Measurements from ENCODE around the gene PNPLA7. TPM values are rescaled to one million over a fixed set of nuclear protein-coding genes. Genes with fewer than 3 reads are reported as not detected.

PNPLA7 gene
- total RNA-seq: 0.19 and 1.4 TPM in 2 replicates

GRCh38 chr9:137550231-137550621 lies at the start of gene PNPLA7:
TSS of gene PNPLA7 (minus strand) at chr9:137550402. CDS start at chr9:137550197, 205 bp downstream.

DNA sequence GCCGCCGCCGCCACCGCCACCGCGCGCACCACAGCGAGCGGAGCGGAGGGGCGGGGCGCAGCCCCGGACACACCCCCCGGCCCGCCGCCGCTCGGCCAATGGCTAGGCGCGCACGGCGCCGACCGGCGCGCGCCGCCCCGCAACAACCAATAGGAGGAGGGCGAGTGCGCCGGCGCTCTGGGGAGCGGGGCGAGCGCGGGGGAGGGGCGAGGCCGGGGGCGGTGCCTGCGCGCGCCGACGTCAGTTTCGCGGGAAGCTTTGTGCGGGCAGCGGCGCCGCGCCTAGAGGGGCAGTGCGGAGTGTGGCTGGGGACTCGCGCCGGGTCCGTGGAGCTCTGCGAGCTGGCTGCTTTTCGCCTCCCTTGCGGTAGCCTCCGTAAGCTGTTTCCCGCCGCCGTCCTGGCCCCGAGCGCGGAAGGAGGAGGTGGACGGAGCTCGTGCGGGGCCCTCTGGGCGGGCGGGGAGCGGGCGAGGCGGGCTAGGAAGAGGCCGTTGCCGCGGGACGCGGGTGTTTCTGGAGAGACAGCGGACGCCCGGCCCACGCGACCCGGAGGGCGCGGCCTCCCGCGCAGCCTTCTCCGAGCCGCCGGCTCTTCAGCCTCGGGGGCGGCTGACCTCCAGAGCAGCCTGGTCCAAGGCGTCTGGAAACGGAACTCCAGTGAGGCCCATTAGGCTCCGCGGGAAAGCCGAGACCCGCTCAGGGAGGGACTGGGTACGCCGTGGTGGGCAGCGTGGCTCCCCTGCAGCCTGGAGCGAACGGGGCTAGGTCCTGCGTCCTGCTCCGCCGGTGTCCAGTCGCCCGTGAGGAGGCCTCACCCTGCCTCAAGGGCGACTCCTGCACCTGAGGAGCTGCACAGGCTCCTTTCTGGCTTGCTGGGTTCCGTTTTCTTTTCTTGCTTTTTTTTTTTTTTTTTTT lies 40.5 kb upstream of the PNPLA7 start, which contains the start of gene ZMYND19:
Gene ZMYND19, minus strand, starts transcription at position 44 of the 915 bp plus-strand sequence. CDS start 249 bp downstream, outside the sequence.

GRCh38 chr9:137578518-137579258 lies 28.5 kb upstream of the PNPLA7 start, which contains the start of gene DPH7:
TSS of gene DPH7 (minus strand) at chr9:137578925. CDS start at chr9:137578777, 148 bp downstream.

DNA sequence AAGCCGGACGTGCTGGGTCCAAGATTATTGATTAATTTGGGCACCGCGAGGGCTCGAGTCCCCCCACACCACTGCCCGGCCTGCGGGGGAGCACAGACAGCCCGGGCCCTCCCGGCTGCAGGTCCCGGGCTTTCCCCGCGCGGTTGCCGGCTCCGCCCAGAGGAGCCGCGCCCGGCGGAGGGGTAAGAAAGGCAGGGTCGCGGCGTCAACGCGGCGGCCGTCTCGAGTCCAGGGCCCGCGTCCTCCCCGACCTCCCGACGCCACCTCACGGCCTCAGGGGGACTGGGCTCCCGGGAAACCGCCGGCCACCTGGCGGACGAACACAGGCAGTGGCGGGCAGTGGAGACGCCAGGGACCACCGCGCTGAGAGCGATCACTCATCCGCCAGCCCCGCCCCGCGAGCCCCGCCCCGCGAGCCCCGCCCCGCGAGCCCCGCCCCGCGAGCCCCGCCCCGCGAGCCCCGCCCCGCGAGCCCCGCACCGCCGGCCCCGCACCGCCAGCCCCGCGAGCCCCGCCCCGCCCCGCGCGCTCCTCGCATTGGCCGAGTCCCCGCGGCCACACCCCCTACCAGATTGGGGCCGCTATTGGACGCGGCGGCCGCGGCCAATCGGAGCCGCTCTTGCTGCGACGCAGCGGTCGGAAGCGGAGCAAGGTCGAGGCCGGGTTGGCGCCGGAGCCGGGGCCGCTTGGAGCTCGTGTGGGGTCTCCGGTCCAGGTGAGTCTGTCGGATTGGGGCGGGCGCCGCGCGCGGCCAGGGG lies 1.2 kb upstream of the PNPLA7 start, which contains the start of gene MRPL41:
Gene MRPL41, plus strand, starts transcription at position 616 of the 758 bp plus-strand sequence. CDS start 203 bp downstream, outside the sequence.

GRCh38 chr9:137459152-137459600 lies 91.0 kb downstream of the PNPLA7 start, which contains the start of gene NSMF:
TSS of gene NSMF (minus strand) at chr9:137459334. CDS start at chr9:137459102, 232 bp downstream.

GRCh38 chr9:137441289-137441934 lies 108.8 kb downstream of the PNPLA7 start, which contains the start of gene ENTPD8:
TSS of gene ENTPD8 (minus strand) at chr9:137441357. CDS start at chr9:137438285, 3,072 bp downstream.

DNA sequence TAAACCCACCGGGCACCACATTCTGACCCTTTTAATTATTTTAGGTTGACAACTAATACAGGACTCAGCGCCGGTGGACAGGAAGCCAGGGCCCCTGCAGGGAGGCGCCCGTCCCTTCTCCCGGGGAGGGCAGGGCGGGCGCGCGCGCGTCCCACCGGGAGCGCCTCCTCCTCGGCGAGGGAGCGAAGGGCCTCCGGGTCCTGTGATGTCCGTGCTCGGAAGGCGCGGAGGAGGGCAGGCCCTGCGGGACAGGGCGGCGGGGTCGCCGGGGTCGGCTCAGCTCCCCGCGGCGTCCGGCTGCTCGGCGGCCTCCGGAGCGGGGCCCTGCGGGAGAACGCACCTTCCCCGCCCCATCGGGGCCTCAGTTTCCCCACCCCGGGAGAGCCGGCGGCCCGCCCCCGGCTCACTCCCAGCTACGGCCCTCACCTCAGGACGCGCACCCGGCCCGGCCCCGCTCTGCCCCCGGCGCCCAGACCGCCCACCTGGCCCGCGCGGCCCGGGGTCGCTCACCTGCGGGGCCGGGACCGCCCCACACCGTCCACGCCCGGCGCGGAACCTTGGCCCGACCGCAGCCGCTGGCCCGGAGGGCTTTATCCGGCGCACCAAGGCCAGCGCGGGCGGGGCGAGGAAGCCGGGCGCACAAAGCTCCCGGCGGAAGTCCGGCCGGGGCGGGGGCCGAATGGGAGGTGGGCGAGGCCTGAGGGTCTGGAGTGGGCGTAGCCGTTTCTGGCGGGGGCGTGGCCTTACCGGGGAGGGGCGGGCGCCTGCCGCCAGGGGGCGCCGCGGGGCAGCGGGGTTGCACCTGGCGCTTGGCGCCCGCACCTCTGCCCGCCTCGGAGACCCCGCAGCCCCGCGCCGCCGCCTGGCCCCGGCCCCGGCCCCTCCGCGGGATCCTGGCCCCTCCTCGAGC lies 127.3 kb downstream of the PNPLA7 start, which contains the start of the genes EXD3 and NOXA1:
Gene EXD3, minus strand, starts transcription at position 559 of the 910 bp plus-strand sequence. CDS start 27,805 bp downstream, outside the sequence.
Gene NOXA1, plus strand, starts transcription at position 790 of the 910 bp plus-strand sequence. CDS start 137 bp downstream, outside the sequence.

Other genes with a start within 250 kb of the PNPLA7 start
- gene NRARP, start 248.1 kb downstream of the PNPLA7 start, total RNA-seq: 0.28 and 0.77 TPM in 2 replicates
- 5.2 and 18.0 TPM in 2 replicates for gene EXD3, start 127.2 kb downstream of the PNPLA7 start, total RNA-seq
- 0.28 TPM in 1 of 2 replicates, not detected in the other for gene NOXA1, start 127.0 kb downstream of the PNPLA7 start, total RNA-seq
- not detected in 2 replicates for gene ENTPD8, start 109.0 kb downstream of the PNPLA7 start, total RNA-seq
- gene NSMF, start 91.1 kb downstream of the PNPLA7 start, total RNA-seq: 15.2 and 17.3 TPM in 2 replicates
- 42.0 and 66.7 TPM in 2 replicates for gene MRPL41, start 1.5 kb upstream of the PNPLA7 start, total RNA-seq
- gene DPH7, start 28.5 kb upstream of the PNPLA7 start, total RNA-seq: 20.1 and 22.6 TPM in 2 replicates
- gene ZMYND19, start 40.1 kb upstream of the PNPLA7 start, total RNA-seq: 15.2 and 38.5 TPM in 2 replicates
- 8.7 and 10.9 TPM in 2 replicates for gene ARRDC1, start 55.3 kb upstream of the PNPLA7 start, total RNA-seq
- gene EHMT1, start 68.6 kb upstream of the PNPLA7 start, total RNA-seq: 36.4 and 52.1 TPM in 2 replicates